GM19023 (cell line): ENCODE results near the gene RELCH.

Source experiments
- ATAC-seq: cut with Tn5 transposase; IDR thresholded peaks from one replicate; pipeline ENCODE4 v1.9.1; 2021; ENCODE audit warnings: mild to moderate bottlenecking, moderate library complexity; ENCODE audit not compliant: unreplicated experiment

Gene RELCH

DNA sequence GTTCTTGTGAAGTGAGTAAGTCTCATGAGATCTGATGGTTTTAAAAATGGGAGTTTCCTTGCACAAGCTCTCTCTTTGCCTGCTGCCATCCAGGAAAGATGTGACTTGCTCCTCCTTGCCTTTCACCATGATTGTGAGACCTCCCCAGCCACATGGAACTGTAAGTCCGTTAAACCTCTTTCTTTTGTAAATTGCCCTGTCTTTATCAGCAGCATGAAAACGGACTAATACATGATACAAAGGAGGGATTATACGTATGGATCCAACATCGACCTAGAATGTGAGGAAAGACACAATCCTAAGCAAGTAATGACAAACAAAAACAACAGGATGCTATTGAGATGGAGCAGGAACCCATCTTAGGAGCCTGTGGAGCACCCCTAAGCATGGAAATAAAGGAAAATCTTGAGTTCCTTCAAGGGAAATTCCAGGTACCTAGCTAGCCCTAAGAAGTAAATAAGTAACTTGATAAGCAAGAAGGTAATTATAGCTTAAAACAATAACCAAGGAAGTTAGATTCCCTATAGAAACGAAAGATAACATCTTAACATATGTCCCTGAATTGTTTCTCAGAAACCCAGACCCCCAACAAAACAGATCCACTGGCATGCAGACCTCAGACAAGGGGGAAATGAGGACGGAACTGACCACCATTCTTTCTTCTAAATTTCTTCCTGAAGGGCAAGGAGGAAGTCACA, 136.6 kb downstream of the RELCH start:
- no peak for ATAC-seq

DNA sequence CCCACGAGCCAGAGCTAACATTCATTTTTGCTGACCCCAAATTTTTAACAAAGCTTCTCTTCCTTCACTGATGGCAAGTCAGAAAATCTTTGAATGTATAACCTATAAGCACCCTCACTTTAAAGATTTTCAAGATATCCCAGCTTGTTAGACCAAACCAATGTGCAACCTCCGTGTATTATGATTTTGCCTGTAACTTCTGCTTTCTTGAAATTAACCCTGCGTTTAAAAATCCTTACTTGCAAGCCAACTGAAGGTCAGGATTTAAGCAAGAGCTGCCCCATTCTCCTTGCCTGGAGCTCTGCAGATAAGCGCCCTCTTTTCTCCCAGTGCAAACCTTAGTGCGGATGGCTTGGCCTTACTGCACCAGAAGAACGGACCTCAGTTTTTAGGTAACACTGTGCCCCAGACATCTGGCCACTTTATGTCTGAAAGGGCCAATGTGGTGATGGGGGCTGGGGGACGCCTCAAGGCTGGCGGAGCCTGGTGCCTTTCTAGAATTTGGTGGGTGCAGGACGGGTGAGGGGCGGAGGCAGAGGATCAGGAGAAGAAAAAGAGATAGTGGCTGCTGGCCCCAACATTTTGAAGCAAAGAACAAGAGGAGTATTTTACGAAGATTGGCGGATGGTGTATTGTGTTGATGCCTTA, 137.2 kb downstream of the RELCH start:
- no peak for ATAC-seq

DNA sequence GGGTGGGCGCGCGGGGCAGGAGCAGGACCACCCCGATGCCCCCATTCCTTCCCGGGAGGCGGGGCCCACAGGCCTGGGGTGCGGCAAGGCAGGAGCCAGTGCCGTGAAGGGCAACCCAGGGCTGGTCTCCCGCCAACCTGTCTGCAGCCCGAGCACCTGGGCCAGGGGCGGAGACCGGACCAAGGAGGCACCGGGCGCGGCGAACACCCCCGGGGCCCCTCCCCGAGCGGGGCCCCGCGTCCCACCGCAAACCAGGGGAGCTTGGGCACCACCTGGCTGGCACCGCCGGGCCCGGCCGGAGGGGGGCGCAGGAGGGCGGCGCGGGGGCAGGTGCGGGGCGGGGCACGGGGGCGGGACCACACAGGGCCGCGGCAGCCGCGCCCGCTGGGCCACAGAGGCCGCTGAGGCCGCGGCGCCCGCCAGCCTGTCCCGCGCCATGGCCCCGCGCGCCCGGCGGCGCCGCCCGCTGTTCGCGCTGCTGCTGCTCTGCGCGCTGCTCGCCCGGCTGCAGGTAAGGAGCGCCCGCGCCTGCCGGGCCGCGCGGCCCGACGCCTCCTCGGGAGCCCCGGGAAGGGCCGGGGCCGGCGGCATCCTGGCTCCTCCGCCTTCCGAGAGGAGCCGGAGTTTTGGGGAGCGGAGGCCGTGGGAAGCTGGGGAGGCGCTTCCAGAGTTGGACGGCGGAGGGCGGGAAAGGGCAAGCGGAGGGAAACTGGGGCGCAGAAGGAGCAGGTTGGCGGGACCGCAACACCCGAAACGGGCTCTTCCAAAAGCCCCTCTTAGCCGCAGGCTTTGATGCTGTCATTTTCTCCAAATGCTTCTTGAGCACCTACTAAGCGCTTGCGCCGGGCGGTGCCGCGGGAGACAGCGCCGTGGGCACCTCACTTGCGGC, 138.1 kb downstream of the RELCH start, which contains the start of gene TNFRSF11A:
Gene TNFRSF11A (plus strand): TSS at position 394 of the 889 bp plus-strand sequence. CDS start 43 bp downstream, at position 437.
- peak; percentile 73 for ATAC-seq

DNA sequence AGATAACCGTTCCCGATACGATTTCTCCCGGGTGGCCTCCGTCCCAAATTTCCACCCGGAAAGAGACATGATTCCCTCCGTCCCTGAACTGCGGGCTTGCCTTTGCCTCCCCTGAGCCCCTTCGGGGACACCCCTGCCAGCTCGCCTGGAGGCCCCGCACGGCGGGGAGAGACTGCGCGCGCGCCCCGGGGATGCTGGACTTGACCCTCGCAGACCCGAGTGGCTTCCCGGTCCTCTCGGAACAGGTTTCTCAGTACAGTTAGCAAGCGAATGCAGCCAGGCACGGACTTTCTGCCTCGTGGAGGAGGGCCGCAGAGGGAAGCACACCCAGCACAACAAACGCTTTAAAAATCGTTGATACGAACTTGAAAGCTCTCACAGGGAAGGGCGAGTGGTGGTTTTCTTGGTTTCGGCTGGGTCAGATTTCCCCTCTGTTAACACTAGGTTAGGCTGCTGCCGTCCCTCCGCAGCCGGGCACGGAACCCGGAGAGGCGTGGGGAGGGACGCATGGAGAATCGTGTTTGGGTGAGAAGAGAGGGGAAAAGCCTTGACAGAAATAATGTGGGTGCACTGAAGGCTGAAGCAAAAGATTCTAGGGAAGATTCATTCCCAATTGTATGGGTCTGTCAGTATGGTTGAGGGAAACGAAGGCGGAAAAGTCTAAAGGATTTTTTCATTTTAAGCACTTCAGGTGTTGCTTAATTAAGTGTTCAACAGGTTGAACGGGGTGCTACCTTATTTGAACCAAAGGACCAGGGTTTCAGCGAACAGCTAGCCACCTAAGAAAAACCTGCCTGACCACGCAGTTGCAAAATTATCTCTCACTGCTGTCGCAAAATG, 139.0 kb downstream of the RELCH start:
- ATAC-seq, result peak; percentile 25

DNA sequence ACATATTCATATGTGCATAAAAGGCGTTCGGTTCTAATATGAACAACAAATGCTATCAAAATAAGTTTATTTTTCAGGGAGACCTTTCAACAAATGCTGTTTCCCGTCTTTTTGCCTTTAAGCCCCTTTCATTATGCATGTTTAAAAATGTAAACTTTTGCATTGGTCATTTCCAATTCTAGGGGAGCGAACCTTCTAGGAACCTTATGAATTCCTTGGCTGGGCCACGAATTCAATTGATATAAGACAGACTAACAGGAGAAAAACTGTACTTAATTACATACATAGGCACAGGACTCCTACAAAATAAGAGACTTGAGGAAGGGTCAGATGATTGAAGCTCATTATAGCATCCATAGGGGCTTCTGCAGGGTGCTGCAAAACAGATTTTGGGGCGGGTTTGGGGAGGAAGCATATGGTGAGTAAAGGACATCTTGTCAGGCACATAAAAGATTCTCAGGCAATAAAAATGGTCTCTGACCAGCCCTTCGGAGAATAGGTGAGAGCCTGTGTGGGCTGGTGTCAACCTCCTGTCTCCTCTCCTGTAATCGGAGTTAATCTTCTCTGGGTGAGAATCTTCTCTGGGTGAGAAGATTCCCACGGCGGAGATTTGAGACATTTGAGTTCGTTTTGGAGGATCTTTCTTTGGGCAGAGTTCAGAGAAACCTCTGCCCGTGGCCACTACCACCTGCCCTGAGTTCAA, 139.7 kb downstream of the RELCH start:
- ATAC-seq, result no peak

DNA sequence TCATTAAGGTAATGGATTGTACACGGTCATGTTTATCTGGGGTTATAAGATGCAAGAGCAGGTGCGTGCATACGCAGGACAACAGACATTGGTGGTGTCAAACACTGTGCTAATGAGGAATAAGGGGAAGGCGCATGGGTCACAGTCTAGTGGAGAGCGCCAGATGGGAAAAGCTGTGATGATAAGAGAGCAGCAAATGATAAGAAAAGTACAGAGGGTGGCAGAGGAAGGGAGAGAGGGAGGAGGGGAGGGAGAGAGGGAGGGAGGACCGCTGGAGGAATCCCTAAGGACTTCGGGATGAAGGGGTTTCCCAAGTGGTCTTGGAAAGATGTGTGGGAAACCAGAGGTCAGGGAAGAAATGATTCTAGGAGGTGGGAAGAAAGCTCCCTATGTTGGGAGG, 140.9 kb downstream of the RELCH start:
- no peak for ATAC-seq

DNA sequence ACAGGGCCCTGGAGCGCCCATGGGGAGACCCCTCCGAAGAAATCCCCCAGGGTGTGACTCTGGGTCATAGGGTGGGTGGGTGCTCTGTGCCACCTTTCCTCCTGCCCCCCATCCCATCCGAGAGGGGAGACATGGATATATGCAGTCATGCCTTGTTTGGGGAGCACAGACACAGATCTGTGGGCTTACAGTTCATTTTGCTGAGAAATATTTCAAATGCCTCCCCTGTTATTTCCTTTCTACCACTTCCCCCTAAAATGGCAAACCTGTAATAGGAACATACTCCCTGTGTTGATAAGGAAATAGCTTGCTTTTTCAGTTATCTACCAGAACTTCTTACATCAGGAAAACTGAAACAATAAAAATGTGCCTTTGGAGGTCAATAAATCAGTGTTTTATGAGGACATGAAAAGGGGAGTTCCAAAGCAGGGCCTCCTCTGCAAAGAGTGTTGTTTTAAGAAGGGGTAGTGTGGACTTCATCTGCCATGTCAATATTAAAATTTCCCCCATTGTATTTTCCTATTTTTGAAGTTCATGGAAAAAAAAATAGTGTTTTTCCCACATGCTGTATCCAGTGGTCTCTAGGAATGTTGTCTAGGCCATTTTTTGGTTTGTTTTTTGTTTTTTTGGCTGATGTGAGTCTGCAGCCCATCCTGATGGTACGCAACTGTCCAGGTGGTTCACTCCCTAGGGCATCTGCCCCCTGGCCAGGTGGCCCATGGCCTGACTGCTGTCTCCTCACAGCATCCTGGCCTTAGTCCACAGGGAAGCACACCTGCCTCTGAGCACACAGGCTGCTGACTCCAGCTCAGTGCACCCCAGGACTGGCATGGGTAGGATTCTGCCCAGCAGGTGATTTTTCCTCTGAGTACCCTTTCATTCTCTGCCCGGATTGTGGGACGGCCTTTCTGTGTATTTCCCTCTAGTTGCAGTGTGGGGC, 141.8 kb downstream of the RELCH start:
- ATAC-seq, result no peak

DNA sequence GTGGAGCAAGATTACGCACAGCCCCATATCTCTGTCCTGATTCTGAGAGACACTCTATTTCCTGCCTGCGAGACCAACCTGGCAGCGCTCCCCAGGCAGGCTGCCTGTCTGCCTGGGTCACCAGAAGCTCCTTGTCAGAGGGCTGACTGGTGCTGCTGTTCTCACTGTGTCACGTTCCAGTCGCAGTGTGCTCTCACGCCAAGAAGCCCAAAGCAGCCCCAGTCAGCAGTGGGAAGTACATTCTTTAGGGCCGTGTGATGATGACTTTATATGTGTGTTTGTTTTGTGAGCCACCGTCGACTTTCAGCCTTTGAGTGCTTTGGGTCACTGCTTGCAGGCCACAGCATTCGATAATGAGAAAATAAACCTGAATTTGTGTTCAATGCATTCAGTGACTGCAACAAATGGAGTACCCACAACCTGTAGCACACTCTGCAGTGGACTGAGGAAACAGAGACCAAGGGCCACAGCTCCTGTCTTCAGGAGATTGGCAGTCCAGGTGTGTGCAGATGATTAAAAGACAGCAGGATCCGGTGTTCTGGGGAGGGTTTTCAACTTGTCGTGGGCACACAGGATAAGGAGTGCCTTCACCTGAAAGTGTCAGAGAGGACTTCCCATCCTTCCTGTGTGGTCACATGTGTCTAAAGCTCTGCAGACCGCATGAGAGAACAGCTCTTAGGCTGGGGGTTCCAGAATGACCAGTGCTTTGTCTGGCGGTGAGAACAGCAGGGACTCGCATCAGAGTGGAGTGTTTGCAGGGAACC, 142.8 kb downstream of the RELCH start:
- no peak for ATAC-seq

DNA sequence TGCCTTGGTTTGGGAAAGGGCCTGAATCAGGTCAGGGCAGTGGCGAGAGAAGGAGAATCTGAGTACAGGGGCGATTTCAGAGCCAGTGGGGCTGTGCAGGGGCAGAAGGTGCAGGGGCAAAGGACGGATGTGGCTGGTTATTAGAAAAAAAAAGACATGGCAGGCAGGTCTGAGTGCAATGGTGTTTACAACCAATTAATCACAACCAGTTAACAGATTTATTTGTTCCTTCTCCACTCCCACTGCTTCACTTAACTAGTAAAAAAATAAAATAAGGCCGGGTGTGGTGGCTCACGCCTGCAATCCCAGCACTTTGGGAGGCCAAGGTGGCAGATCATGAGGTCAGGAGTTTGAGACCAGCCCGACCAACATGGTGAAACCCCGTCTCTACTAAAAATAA, 143.6 kb downstream of the RELCH start:
- ATAC-seq, result no peak

DNA sequence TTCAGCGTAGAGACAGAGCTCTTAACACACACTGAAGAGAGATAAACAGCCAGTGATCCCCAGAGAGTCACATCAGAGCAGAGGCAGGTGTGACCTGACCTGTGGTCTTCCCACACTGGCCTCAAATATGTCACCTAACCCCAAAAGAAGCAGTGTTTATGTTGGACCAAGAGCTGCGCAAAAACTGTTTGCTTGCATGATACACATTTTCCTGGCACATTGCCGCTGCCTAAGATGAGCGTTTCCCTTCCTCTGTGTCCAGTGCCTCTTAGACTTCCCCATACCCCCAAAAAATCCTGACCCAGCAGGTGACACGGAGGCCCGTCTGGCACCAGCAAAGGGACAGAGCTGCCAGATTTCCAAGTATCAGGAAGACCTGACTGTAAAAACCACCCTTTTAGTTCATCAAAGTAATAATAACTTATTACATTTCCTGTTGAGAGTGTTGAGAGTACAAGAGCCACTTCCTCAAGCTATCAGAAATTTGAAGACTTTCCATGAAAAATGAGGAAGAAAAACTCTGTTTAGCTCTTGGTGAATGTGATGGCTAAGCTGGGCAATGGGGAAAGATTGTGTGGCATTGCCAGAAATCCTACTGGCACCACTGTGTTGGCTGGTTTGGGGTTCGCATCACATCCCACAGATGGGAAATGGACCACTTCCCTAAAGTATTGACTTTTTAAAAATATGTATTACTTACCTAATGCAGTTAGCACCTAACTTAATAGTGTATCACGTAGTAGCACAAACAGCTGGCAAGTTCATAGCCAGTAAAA, 144.7 kb downstream of the RELCH start:
- no peak for ATAC-seq

DNA sequence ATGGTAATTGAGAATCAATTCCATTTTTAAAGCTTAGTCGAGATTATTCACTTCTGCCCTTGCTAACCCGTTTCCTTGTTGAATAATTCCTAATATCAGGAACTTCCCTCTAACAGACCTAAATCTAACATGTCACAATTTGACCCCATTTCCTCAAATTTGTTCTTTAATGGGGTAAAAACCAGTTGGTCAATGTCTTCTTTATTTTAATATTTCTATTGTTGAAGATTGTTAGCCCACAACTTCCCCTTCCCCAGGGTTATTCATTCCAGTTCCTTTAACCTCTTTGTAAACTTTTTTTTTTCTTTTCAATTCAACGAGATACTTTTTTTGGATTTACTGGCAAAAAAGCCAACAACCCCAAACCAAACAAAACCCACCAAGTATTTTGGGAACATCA, 145.4 kb downstream of the RELCH start:
- no peak for ATAC-seq

DNA sequence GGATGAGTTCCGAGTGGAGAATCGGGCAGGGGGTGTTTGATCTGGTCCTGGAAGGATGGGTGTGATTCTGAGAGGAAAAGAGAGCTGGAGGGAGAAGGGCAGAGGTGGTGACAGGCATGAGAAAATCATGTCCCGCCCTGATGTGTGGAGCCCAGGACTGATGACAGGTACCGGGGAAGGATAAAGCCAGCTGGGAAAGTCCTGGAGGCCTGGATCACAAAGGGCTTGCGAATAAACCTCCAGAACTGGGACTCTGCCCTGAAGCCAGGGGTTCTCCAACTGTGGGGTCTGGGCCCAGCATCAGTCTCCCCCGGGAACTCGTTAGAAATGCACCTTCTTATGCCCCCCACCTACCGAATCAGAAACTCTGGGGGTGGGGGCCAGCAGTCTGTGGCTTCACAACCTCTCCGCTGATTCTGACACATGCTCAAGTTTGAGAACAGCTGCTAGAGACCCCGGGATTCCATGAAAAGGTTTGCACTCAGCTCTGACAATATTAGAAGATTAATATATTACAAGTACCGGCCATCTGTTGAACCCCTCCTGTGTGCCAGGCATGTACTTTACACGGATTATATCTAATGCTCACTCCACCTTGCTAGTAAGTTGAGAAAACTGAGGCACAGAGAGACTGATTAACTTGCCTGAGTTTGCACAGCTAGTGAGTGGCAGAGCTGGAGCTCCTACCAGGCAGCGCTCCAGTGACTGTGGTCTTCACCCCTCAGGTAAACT, 146.1 kb downstream of the RELCH start:
- ATAC-seq, result no peak

DNA sequence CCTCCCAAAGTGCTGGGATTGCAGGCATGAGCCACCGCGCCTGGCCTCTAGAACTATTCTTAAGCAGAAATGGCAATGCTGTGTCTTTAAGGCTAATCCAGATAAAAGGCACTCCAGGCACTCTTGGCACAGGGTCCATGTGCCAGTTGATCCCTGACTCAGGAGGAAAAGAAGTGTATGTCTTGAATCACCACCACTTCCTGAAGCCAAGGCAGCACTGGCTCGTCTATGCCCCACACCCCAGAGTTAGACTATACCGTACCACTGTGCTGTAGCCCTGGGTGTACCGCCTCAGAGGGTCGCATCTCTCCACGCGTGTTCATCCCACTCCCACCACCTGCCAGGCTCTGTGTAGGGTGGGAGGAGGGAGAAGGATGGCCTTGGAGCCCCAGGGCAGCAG, 147.1 kb downstream of the RELCH start:
- no peak for ATAC-seq

DNA sequence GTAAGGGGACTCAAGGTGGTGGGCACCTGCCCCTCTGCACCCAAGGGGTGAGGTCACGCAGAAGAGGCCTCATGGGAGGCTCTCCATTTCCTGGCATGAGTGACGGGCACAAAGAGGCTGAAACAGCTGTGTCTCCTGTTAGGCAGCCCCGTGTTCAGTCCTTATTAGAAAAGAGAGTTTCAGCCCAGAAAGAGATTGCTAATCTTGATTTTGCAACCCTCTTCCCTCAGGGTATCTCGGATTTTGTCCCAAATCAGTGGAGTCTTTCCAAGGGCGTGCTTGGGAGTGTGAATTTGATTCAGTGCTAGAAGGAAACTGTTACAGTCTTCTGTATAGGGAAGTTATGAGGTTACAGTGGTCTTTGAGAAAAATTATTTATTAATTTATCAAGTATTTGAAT, 148.4 kb downstream of the RELCH start:
- ATAC-seq, result no peak

DNA sequence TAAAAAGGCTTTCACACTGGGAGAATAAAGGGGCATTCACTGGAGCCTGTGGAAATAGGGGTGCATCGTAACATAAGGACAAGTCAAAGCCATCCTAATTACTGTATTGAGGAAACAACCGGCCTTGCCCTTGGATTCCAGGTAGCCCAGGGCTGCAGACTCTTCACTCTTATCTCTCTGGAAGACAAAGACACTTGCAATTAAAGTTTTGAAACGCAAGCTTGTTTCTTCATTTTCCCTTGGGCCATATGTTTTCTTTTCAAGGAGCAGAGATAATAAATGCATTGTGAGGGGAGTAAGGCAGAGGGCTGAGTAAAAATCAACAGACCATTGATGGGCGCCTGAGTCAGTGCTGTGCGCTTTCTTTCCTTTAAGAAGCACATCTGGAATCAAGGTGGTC, 149.6 kb downstream of the RELCH start:
- ATAC-seq, result no peak

DNA sequence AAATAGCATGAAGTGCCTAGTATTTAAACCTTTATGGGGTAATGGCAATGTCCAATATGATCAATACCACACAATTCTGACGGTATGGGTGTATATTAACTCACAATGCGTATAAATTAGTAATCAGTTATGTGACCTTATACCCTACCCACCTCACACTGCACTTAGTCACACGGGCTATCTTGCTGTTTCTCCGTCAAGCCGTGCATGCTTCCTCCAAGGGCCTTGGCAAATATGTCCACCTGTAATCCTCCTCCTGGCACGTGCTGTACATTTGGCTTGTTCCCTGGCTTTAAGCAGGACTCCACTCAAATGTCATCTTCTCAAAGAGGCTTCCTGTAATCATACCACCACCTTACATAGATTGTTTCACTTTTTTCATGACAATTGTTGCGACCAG, 150.3 kb downstream of the RELCH start:
- no peak for ATAC-seq
